K562 (cell line): Measurements from ENCODE around the gene MTPN. TPM values are rescaled to one million over a fixed set of nuclear protein-coding genes. Genes with fewer than 3 reads are reported as not detected.

ENCODE experiments used
- ATAC-seq: fragments of 200-7000 bp; cut with Tn5 transposase; 3 replicates; pipeline ENCODE4 v1.9.1; 2020; ENCODE audit warnings: moderate library complexity
- BruUV-seq: library from RNA; stranded (reverse); fragments of 400-500 nt; replicated peaks from 2 replicates; lab custom pipeline; 2021; lab: Mats Ljungman, UMichigan
- CTCF ChIA-PET: fragments of 300-600 bp; formaldehyde crosslinking; extraction: SDS; loops from one replicate; lab custom pipeline; 2021; ENCODE audit warnings: low intra/inter-chr PET ratio; lab: Yijun Ruan, JAX
- POLR2A ChIA-PET: fragments of 300-600, 350-650 bp; sonication (Branson Sonifier 250); formaldehyde crosslinking; extraction: SDS; loops from one replicate; lab custom pipeline; 2021; ENCODE audit warnings: antibody characterized with exemption, inconsistent platforms; lab: Yijun Ruan, JAX
- DNase-seq, 4 experiments: peaks; one replicate each; pipeline versions ENCODE4 v3.0.0 to v3.0.0-alpha.2; 2011 to 2018; ENCODE audit warnings: low spot score in 3 of 4, mixed read lengths in 3 of 4; ENCODE audit errors: extremely low read depth in 1 of 4
- FAIRE-seq: peaks from 2 replicates; lab custom pipeline; 2011; peaks lifted over from hg19 to GRCh38; lab: Jason Lieb, UNC
- H2AFZ ChIP-seq: 2 replicates; pipeline ENCODE4 v1.6.0; 2011; ENCODE audit warnings: low read depth, low read length, control low read depth, inconsistent platforms
- H3K27ac ChIP-seq: fragments of 200-600 bp; 3 replicates; pipeline ENCODE4 v1.8.0; 2011; ENCODE audit warnings: low read depth, mild to moderate bottlenecking, control low read depth, inconsistent platforms, low read length, moderate library complexity, mixed read lengths; ENCODE audit errors: extremely low read depth
- H3K27me3 ChIP-seq, 2 experiments: fragments of 300-600 bp in 1 of 2; 2 replicates in 1 of 2; 3 replicates in 1 of 2; pipeline versions ENCODE4 v1.6.0 to v1.8.0; 2011; ENCODE audit warnings: inconsistent platforms in 2 of 2, low read length in 2 of 2, mild to moderate bottlenecking in 1 of 2, mixed read lengths in 1 of 2, moderate library complexity in 1 of 2; ENCODE audit not compliant: control insufficient read depth in 2 of 2, insufficient read depth in 2 of 2
- H3K36me3 ChIP-seq: fragments of 300-600 bp; 3 replicates; pipeline ENCODE4 v1.8.0; 2011; ENCODE audit warnings: mild to moderate bottlenecking, low read length, inconsistent platforms; ENCODE audit not compliant: control insufficient read depth, insufficient read depth
- H3K4me1 ChIP-seq, 2 experiments: fragments of 200-600 bp in 1 of 2; replicated peaks in 1 of 2; 2 replicates in 1 of 2; 3 replicates in 1 of 2; pipeline versions ENCODE4 v1.5.1 to v1.8.0; 2011; ENCODE audit warnings: inconsistent platforms in 2 of 2, low read length in 2 of 2, mild to moderate bottlenecking in 1 of 2, mixed read lengths in 1 of 2, moderate library complexity in 1 of 2; ENCODE audit not compliant: control insufficient read depth in 2 of 2, insufficient read depth in 2 of 2
- H3K4me2 ChIP-seq: 2 replicates; pipeline ENCODE4 v1.6.1; 2011; ENCODE audit warnings: low read length, control low read depth, inconsistent platforms, mixed read lengths; ENCODE audit not compliant: insufficient read depth
- H3K4me3 ChIP-seq: fragments of 200-600 bp; sonication (generic), shearing (Covaris generic); 2 replicates; pipeline ENCODE4 v1.5.1; 2016; ENCODE audit warnings: control low read depth, inconsistent platforms
- H3K79me2 ChIP-seq: fragments of 200-600 bp; 3 replicates; pipeline ENCODE4 v1.8.0; 2011; ENCODE audit warnings: low read length, inconsistent platforms; ENCODE audit not compliant: control insufficient read depth, insufficient read depth
- H3K9ac ChIP-seq, 2 experiments: 2 replicates each; pipeline versions ENCODE4 v1.6.0 to v1.6.1; 2011; ENCODE audit warnings: low read depth in 2 of 2, low read length in 2 of 2, control low read depth in 1 of 2, inconsistent platforms in 1 of 2, mild to moderate bottlenecking in 1 of 2, mixed read lengths in 1 of 2; ENCODE audit not compliant: insufficient read depth in 1 of 2
- H3K9me1 ChIP-seq: one replicate; pipeline ENCODE4 v1.6.0; 2011; ENCODE audit warnings: inconsistent platforms, mild to moderate bottlenecking, low read length, moderate library complexity; ENCODE audit not compliant: control insufficient read depth, insufficient read depth
- H3K9me3 ChIP-seq: replicated peaks from 2 replicates; pipeline ENCODE4 v1.5.1; 2011; ENCODE audit warnings: low read depth, low read length, inconsistent platforms; ENCODE audit not compliant: control insufficient read depth, insufficient read depth
- H4K20me1 ChIP-seq: replicated peaks from 2 replicates; pipeline ENCODE4 v1.6.1; 2011; ENCODE audit warnings: low read length, inconsistent platforms, mixed read lengths; ENCODE audit not compliant: control insufficient read depth, insufficient read depth
- CREM ChIP-seq: IDR thresholded peaks from 2 replicates; pipeline ENCODE4 v1.6.1; 2014; ENCODE audit warnings: antibody characterized with exemption, low read depth
- FOSL1 ChIP-seq: fragments of 200-800 bp; sonication (Bioruptor generic); conservative IDR thresholded peaks from 2 replicates; pipeline ENCODE4 v1.6.1; 2016; ENCODE audit warnings: missing genetic modification characterization, missing compliant biosample characterization
- JUN ChIP-seq, 2 experiments: sonication (generic) in 1 of 2; formaldehyde crosslinking in 1 of 2; IDR thresholded peaks; 2 replicates each; pipeline versions ENCODE4 v1.6.1 to v1.8.0; 2012 to 2022; ENCODE audit warnings: borderline replicate concordance in 2 of 2, mild to moderate bottlenecking in 2 of 2, improper control_type of control experiment in 1 of 2, low read depth in 1 of 2, low read length in 1 of 2, missing genetic modification reagents in 1 of 2
- MYNN ChIP-seq, 2 experiments: sonication (generic); formaldehyde crosslinking in 1 of 2; IDR thresholded peaks; 2 replicates each; pipeline versions ENCODE4 v1.5.0 to v1.6.1; 2016 to 2020; ENCODE audit warnings: antibody characterized with exemption in 1 of 2, missing genetic modification reagents in 1 of 2
- NFRKB ChIP-seq: fragments of 450-650 bp; IDR thresholded peaks from 2 replicates; pipeline ENCODE4 v1.6.1; 2016; ENCODE audit warnings: low read depth
- NR4A1 ChIP-seq, 2 experiments: fragments of 250-450 bp in 1 of 2; fragments of 450-650 bp in 1 of 2; sonication (Bioruptor Pico) in 1 of 2; IDR thresholded peaks; 2 replicates each; pipeline versions ENCODE4 v1.4.0 to v1.6.1; 2016 to 2020; ENCODE audit warnings: mild to moderate bottlenecking in 2 of 2, missing compliant biosample characterization in 1 of 2, missing genetic modification characterization in 1 of 2, moderate library complexity in 1 of 2
- THRAP3 ChIP-seq: fragments of 450-650 bp; IDR thresholded peaks from 2 replicates; pipeline ENCODE4 v1.6.1; 2016; ENCODE audit warnings: mild to moderate bottlenecking, inconsistent platforms, borderline replicate concordance
- ZNF3 ChIP-seq: fragments of 250-450 bp; sonication (Bioruptor Pico); IDR thresholded peaks from 2 replicates; pipeline ENCODE4 v1.5.0; 2021; ENCODE audit warnings: mild to moderate bottlenecking, moderate library complexity
- ZNF408 ChIP-seq: fragments of 250-450 bp; sonication (Bioruptor Pico); IDR thresholded peaks from 2 replicates; pipeline ENCODE4 v1.4.0; 2020; ENCODE audit warnings: low read depth, mild to moderate bottlenecking, moderate library complexity
- ZNF644 ChIP-seq: fragments of 200-800 bp; sonication (Bioruptor generic); IDR thresholded peaks from 2 replicates; pipeline ENCODE4 v1.6.1; 2016; ENCODE audit warnings: low read depth, missing genetic modification characterization, missing compliant biosample characterization
- WGBS: fragments of 100-300 bp; shearing (Covaris generic); methylation state at CpG from one replicate; pipeline ENCODE4 v1.1.6; 2016; ENCODE audit warnings: low coverage, mixed read lengths; ENCODE audit not compliant: insufficient coverage; ENCODE audit errors: missing lambda C conversion rate; 5-methylcytosine and 5-hydroxymethylcytosine counted together
- in situ Hi-C: fragments of 300-500 bp; cut with MboI; formaldehyde crosslinking; loops from 4 replicates; pipeline ENCODE4 v1.15.0; 2018; ENCODE audit warnings: inconsistent platforms, mixed read lengths
- intact Hi-C: fragments of 100-400 bp; cut with micrococcal nuclease; formaldehyde crosslinking; loops from 2 replicates; pipeline ENCODE4 v1.14.2; 2022
- polyA plus RNA-seq, 8 experiments: library from polyadenylated mRNA; depleted of rRNA in 4 of 8; stranded (reverse) in 5 of 8; unstranded in 3 of 8; fragments of >200 nt; fragmentation: Nextera tagmentation in 2 of 8; fragmentation: Illumina TruSeq in 1 of 8; extraction: Ambion mirVana in 2 of 8; extraction: Trizol in 1 of 8; gene quantifications; 2 replicates each; pipeline versions ENCODE4 v1.2.1 to v1.2.3, GENCODE V29; 2011 to 2014; ENCODE audit warnings: inconsistent platforms in 1 of 8, missing spikeins in 1 of 8
- total RNA-seq, 7 experiments: library from RNA; depleted of rRNA in 6 of 7; stranded (reverse); fragments of >200 nt in 6 of 7; fragmentation: Illumina TruSeq in 2 of 7; extraction: Trizol in 2 of 7; gene quantifications; 2 replicates each; pipeline versions ENCODE4 v1.2.1 to v1.2.3, GENCODE V29; 2011 to 2021; ENCODE audit warnings: low replicate concordance in 1 of 7
- TF ChIP-seq, protein P1 (sequence below), 2 experiments: fragments of 450-650 bp in 1 of 2; sonication (generic) in 1 of 2; formaldehyde crosslinking in 1 of 2; IDR thresholded peaks in 1 of 2; conservative IDR thresholded peaks in 1 of 2; 2 replicates each; pipeline versions ENCODE4 v1.6.1 to v1.8.1; 2016 to 2023; ENCODE audit warnings: mild to moderate bottlenecking in 2 of 2, moderate library complexity in 2 of 2, inconsistent platforms in 1 of 2, missing genetic modification reagents in 1 of 2

MTPN gene
- total and polyA plus RNA-seq, 9 of the 15 experiments (the other 6 are each of a cell fraction or from before 2014, with no cell fraction given): 68.5 to 261 (median 156) TPM

DNA sequence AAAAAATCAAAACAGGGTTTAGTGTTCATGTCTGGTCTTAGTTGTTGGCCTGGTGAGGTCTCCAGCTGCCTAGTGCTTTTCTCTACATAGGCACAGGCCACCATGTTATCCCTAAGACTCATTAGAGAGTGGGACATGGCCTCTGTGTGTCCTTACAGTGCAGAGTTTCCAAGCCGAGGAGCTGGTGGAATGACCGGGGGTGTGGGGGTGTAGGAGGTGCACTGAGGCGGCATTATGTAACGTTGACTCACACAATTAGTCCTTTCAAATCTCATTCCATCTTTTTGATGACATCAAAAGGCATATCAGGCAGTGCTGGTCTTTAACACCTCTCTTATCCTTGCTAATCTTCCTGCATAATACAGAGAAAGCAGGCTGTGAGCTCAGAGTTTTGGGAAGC lies 71.3 kb downstream of the MTPN start:
- DNase-seq: no peak
- no peaks in the 10 kb centered on the region for H4K20me1 ChIP-seq
- H3K4me3 ChIP-seq: no peak overlapping the region
- H2AFZ ChIP-seq: no peak overlapping the region
- peak; percentile 22; the same call in 2 of the 3 replicates for ATAC-seq
- no peaks in the 10 kb centered on the region for H3K36me3 ChIP-seq
- intact Hi-C loops (no loop called here), in situ Hi-C loops (no loop called here)
- POLR2A ChIA-PET: interaction anchor here (1.0 kb wide), 2 partner anchors 12 to 16 kb away, joined by 3 read pairs; no protein-coding TSS in a partner anchor
- WGBS: 17% methylated on average over 4 of the region's 4 CpGs
- peaks cover 0 to 5% of the 10 kb centered on the region in 2 experiments; a peak in 1 of 5 replicates for H3K4me1 ChIP-seq
- BruUV-seq: no TSS peak
- CTCF ChIA-PET: no interaction called here
- no peak overlapping the region for H3K4me2 ChIP-seq
- no peaks in the 10 kb centered on the region for H3K79me2 ChIP-seq
- H3K27ac ChIP-seq: no peak overlapping the region
- no peak for TF ChIP-seq JUN (IDR thresholded peaks at IDR 0.05; ENCODE audit: borderline replicate concordance, low read depth, low read length)
- no peak for TF ChIP-seq JUN (CRISPR knock-in tag; IDR thresholded peaks at IDR 0.05; ENCODE audit: borderline replicate concordance)
- no peak for TF ChIP-seq ZNF408 (CRISPR knock-in tag)
- TF ChIP-seq, protein P1, sequence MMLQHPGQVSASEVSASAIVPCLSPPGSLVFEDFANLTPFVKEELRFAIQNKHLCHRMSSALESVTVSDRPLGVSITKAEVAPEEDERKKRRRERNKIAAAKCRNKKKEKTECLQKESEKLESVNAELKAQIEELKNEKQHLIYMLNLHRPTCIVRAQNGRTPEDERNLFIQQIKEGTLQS (IDR thresholded peaks at IDR 0.05): peak; percentile 32; the same call in 1 of the 2 replicates
- TF ChIP-seq, protein P1 (CRISPR knock-in tag; conservative IDR thresholded peaks at IDR 0.05): no peak
- TF ChIP-seq MYNN (IDR thresholded peaks at IDR 0.05): no peak
- no peak for TF ChIP-seq MYNN (CRISPR knock-in tag; IDR thresholded peaks at IDR 0.05)
- TF ChIP-seq ZNF3 (CRISPR knock-in tag): no peak
- no peak for TF ChIP-seq NFRKB
- peak; percentile 39; the same call in 1 of the 2 replicates for TF ChIP-seq CREM
- no peak for TF ChIP-seq NR4A1 (CRISPR knock-in tag; IDR thresholded peaks at IDR 0.05)
- no peak for TF ChIP-seq NR4A1 (tag; IDR thresholded peaks at IDR 0.05)
- peak; percentile 54 for TF ChIP-seq FOSL1 (tag)
- no peak for TF ChIP-seq ZNF644 (tag)
- no peak for TF ChIP-seq THRAP3
- FAIRE-seq: no peak
- no peaks in the 10 kb centered on the region for H3K27me3 ChIP-seq
- no peaks in the 10 kb centered on the region for H3K9me1 ChIP-seq
- H3K9me3 ChIP-seq: no peaks in the 10 kb centered on the region
- no peak overlapping the region for H3K9ac ChIP-seq
